Measurements from ENCODE around the gene IL1RAPL2.

GRCh38 chrX:105636667-105637066, 1070.7 kb downstream of the IL1RAPL2 start:
- TF ChIP-seq CTCF (IDR thresholded peaks at IDR 0.05; ENCODE audit: low read depth, low read length, poor library complexity, severe bottlenecking) (no peak), EZH2phosphoT487 (IDR thresholded peaks at IDR 0.05; ENCODE audit: borderline replicate concordance, low read length) (no peak)

All from DOHH2 (cell line).